ENCODE data around the gene ZNF618.

Gene ZNF618

GRCh38 chr9:114049441-114050225, 173.5 kb downstream of the ZNF618 start:
- DNase-seq = no peak

DNA sequence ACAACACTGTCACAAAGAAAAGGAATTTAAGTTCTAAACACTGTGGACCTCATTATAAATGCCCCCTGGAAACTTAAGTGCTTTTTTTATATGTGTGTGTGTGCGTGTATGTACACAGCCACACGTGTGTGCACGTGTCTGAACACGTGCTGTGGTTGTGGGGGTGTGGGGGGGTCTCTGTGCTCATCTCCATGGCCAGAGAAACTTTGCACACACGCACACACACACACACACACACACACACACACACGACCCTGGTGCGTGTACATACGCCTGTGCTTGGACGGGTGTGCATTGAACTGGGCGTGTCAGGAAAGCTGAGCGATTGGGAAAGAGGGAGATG, 174.1 kb downstream of the ZNF618 start:
- no peak for DNase-seq

DNA sequence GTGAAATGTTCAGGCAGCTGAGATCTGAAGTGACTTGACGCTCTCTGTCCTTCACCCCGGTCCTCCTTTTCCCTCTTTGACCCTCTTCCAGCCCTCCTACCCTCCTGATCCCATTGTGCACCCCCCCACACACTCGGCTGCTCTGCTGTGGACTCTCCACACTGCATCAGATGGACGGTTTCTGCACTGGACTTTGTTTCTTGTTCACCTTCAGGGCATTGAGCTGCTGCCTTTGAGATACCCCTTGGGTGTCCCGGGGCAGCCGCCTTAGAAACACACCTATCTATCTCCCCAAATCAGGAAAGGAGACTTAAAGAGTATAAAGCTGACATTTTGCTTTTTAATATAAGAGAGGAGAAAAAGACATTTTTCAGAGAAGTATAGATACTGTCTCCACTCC, 174.5 kb downstream of the ZNF618 start:
- DNase-seq = no peak

- no peak for DNase-seq
Measured at GRCh38 chr9:114051281-114051680, 175.2 kb downstream of the ZNF618 start.

DNA sequence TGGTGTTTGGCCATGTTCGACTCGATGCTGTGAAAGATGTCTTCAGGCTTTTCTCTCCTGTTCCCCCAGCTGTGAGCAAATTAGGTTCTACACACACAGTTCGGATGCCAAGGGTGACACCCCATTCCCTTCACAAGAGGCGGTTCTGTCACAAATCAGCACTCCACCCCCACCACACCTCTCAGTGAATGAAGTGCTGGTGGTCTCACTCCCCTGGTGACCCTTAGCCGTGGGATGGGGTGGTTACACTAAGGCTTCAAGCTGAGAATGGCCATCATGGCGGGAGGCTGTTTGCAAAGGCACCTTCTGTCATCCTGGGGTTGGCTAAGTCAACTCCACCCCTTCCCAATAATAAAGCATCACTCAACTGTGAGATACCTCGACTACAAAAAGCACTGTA, 175.6 kb downstream of the ZNF618 start:
- no peak for DNase-seq

DNA sequence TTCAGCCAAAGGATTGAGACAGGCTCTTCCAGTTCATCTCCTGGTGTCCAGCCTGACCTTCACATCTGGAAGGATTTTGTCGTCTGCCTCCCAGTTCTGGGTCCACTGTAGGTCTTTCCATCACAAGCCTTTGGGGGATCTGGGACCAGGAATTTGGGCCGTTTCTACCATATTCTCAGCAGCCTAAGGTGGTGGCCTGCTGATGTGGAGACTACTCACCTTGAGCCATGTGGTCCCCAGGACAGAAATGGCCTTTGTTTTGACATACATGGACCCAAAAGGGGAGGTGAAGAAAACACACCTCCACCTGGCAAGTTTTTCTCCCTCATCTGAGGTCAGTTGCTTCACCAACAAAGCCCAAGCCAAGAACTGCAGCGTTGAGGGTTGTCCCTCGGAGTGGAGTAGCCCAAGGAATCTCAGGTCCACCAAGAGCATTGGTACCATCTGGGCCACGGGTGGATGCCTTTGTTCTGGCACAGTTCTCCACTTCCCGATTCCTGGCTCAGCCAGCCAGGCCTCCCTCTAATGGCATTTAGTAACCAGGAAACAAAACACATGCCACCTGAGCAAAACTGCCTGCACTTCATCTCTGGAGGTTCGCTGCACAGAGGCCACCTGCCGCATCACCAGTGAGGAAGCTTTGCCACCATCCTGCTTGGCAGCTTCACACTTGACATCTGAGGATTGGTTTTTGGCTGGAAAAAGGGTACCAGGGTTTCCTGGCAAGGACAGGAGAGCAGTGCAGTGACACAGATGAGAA, 177.3 kb downstream of the ZNF618 start:
- DNase-seq = no peak

DNA sequence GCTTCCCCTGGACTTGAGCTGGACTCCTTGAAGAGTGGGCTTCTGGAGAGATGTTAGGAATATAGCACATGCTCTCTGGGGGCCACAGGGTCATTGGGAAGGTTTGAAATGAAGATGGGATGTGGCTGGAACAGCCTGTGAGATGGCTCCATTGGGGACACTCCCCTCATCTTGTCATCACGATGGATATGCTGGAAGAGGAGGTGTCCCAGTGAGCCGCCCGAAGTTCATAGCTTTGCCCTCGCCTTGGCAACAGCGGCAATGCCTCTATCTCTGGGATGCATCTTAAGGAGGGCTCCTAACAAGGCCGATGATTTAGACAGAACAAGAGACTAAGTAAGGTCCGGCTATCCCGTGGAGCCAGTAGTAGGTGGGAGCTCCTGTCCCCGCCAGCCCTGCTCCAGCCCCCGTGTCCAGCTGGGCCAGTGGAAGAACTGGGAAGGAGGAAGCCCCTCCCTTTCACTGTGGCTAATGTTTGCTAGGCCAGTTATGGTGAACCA, 178.1 kb downstream of the ZNF618 start:
- no peak for DNase-seq

DNA sequence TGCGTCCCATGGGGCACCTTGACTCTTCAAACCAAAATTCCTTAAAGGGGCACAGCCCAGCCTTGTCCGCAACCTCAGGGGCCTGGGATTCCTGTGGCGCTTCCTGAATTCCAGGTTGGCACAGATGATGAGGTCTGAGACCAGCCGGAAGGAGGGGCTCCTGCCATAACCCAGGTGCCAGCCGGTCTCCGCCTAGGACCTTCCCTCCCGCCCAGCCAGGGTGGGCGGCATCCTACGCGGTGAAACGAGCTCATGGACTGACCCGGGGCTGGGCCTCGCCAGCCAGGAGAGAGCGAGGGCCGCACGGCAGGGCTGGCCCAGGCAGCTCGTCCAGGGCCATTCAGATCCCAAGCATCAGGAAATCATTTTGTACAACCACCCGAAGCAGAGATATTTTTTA, 179.0 kb downstream of the ZNF618 start:
- DNase-seq = no peak

DNA sequence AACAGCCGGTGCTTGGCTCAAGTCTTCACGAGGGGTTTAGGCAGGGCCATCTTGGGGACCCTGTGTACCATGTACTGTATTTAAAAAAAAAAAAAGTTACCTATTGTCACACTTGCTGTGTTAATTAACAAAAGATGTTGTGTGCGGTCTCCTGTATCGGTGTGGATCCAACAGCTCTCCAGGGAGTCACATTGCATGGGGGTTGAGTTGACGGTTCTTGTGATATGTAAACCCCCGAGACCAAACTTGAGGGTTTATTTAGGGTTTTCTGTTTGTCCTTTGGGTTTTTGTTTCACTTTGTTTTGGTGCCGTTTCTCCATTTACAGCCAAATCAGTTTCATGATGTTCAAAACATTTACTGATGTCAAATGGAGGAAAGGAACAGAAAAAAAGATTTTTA, 179.8 kb downstream of the ZNF618 start:
- no peak for DNase-seq

DNA sequence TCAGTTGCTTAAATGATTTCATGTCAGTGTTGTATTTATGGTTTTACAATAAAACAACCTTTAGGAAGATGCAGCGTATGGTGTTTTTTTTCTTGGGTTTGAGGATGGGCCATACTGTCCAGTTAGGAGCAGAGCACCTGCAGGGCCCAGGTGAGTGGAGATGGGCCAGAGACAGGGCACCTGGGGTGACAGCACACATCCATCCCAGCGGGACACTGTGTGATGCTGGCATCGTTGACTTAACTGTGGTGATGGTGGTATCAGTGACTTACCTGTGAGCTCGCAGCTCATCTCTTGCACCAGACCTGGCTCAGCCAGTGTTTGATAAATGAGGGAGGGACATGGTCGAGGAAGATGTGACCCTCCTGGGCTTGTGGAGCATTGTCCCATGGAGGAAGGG, 180.4 kb downstream of the ZNF618 start:
- DNase-seq = no peak

DNA sequence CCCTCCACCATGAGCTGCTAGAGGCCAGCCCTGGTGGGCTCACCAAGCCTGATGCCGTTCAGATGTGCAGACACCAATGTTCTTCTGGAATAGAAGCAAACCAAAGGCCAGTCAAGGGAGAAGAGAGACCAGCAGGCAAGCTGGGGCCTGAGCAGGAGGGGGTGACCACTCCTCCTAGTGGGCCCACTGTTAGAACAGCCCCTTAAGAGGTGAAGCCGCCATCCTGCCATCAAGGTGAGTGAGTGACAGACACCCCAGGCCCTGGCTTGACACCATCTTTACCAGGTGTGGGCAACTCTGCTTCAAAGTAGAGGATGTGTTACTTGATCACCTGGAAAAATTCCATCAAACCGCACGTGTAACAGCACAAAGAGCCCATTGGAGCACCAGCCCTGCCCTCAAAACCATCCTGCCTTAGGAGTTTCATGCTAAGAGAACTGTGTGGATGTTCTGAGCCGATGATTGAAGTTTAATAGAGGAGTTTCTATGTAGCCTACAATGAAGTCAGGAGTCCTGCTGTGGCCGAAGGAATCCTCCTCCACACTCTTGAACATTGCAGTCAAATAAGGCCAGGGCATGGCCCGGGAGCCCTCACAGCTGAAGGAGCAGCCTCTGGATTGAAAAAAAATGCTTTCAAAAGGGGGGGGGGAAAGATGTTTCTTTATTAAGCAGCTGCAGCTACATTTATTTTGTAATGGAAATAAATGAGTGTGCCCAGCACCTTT, 181.2 kb downstream of the ZNF618 start:
- no peak for DNase-seq

DNA sequence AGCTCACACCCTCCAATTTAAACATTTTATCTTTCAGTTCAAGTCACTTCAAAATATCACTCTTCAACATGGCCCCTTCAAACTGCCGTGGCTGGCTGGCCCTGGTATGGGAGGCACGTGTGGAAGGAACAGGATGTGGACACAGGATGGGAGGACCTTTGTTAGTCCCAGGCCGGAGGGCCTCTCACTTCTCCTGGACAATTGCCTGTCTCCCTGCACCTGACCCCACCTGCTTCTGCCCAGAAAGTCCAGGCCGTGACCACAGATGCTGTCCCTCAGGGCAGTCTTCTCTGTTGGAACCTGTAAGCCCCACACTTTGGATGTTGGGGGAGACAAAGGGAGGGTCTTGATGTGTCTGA, 182.6 kb downstream of the ZNF618 start:
- DNase-seq = no peak

GRCh38 chr9:114059047-114059803, 183.1 kb downstream of the ZNF618 start:
- no peak for DNase-seq

- no peak for DNase-seq
Measured at GRCh38 chr9:114060070-114060469, 184.0 kb downstream of the ZNF618 start.

DNA sequence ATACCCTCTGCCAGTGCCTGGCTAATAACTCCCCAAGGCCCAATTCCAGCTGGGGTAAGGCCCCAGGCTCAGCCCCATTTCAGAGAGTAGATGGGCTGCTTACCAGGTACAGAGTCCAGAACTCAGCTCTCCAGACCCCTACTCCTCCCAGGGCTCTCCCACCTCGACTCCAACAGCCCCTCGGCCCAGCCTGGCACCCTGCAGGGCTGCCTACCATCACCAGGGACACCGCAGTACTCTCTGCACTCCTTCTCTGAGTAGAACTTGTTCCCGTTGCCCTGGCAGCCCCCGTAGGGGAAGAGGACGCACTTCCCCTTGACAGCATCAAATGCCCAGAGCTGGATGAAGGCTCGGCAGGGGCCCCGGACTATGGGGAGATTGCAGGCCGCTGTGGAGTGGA, 184.6 kb downstream of the ZNF618 start:
- no peak for DNase-seq

DNA sequence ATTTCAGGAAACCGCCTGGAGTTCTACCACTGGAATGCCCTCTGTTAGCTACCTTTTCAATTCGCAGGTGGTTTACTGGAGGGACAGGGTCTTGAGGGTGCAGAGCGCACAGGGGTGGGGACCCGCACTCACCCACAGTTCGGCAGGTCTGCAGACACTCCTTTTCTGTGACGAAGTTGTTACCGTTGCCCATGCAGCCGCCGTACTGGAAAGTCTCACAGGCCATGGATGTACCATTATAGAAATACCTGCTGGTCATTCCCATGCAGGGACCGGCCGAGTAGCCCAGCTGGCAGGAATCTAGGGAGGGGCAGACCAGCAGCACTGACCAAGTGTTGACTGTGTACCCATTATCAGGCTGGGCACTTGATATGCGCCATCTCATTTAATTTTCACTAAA, 185.2 kb downstream of the ZNF618 start:
- no peak for DNase-seq

DNA sequence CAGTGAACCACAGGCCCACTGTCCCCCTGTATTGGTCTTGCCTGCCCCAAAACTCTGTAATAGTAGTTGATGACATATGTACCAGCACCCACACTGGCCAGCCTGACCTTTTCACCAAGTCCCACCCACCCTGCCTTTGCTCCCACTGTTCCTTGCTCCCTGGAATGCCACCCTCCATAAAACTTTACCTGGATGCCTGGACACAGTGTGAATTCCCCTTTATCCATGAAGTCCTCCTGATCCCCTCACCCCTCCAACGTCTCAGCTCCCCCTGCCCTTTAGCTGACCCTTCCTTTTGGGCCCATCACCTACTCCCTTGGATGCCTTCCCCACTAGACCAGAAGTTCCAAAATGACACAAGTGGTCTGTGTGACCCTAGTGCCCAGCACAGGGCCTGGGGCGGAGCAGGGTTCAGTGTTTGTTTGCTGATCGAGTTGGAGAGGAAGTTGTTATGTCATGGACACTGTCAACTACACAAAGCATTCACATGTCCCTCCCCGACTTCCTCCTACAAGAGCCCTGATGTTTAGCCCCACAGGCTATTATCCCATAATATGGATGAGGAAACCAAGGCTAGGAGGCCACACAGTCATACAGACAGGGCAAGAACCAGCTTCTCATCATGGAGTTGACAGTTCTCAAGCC, 185.8 kb downstream of the ZNF618 start:
- DNase-seq = no peak

GRCh38 chr9:114065304-114065703, 189.2 kb downstream of the ZNF618 start:
- no peak for DNase-seq

DNA sequence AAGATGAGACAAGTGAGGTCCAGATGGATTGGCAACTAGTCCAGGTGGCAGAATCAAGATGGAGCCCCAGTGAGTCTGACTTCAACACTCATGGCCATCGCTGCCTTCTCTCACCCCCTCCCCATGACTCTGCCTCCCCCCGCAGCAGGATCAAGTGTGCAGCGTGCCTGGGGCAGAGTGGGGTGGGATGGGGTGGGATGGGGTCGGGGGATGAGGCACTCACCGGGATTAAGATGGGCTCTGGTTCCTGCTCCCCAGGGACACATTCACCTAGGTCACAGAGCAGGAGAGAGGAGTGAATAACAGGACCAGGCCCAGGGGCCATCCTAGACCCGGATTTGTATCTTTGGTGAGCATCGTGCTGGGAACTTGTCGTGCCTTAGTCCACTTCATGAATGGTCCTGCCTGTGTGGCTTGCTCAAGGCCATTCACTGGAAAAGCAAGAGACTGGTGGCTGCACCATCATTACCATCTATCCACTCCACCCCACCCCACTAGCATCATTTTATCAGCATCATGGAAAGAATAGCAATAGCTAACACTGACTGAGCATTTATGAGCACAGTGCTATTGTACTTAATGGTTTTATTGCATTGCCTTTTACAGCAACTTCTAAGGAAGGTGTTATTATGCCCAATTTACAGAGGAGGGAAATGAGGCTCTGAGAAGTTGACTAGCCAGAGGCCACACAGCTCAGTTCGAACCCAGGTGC, 193.5 kb downstream of the ZNF618 start:
- no peak for DNase-seq

- no peak for DNase-seq
Measured at GRCh38 chr9:114070188-114071103, 194.3 kb downstream of the ZNF618 start.

Data from NCI-H1417 treated with DMSO at 0.1 percent for 48 hours (cell line).